ENCODE measurements around the gene UFSP1. TPM values are rescaled to one million over a fixed set of nuclear protein-coding genes. Genes with fewer than 3 reads are reported as not detected.
"Not testable (repeated sequence)": the region's sequence is repeated elsewhere in the genome, so short reads cannot be mapped to it uniquely, and the experiment has no call there.

The UFSP1 gene
- total RNA-seq, 1 donor from 2014 or later, result 1.6 TPM

GRCh38 chr7:100859856-100860255 is 29.7 kb downstream of the UFSP1 start:
- TF ChIP-seq CTCF (IDR thresholded peaks at IDR 0.05; ENCODE audit: insufficient read depth, low read length, poor library complexity, severe bottlenecking), result no peak
- Histone ChIP-seq H3K36me3 (ENCODE audit: control insufficient read depth, insufficient read depth, low read length) (no peaks in the 10 kb centered on the region), H3K4me3 (ENCODE audit: low read depth, low read length) (no peak overlapping the region), H3K27me3 (ENCODE audit: control insufficient read depth, insufficient read depth, low read length) (no peaks in the 10 kb centered on the region)
- no peak for DNase-seq (ENCODE audit: low read depth)

GRCh38 chr7:100856871-100857282 is 32.6 kb downstream of the UFSP1 start:
- no peaks in the 10 kb centered on the region for H3K27me3 ChIP-seq (ENCODE audit: control insufficient read depth, insufficient read depth, low read length)
- no peak for TF ChIP-seq CTCF (IDR thresholded peaks at IDR 0.05; ENCODE audit: insufficient read depth, low read length, poor library complexity, severe bottlenecking)
- DNase-seq (ENCODE audit: low read depth), result no peak

GRCh38 chr7:100855515-100855914 is 34.0 kb downstream of the UFSP1 start:
- no peaks in the 10 kb centered on the region for H3K36me3 ChIP-seq (ENCODE audit: control insufficient read depth, insufficient read depth, low read length)
- no peak for DNase-seq (ENCODE audit: low read depth)
- H3K4me3 ChIP-seq (ENCODE audit: low read depth, low read length), result no peak overlapping the region
- no peak for TF ChIP-seq CTCF (IDR thresholded peaks at IDR 0.05; ENCODE audit: insufficient read depth, low read length, poor library complexity, severe bottlenecking)
- H3K27me3 ChIP-seq (ENCODE audit: control insufficient read depth, insufficient read depth, low read length), result no peaks in the 10 kb centered on the region

More at GRCh38 chr7:100856871-100857282, 32.6 kb downstream of the UFSP1 start:
- H3K36me3 ChIP-seq (ENCODE audit: control insufficient read depth, insufficient read depth, low read length), result no peaks in the 10 kb centered on the region
- H3K4me3 ChIP-seq (ENCODE audit: low read depth, low read length), result no peak overlapping the region

GRCh38 chr7:100854899-100855298 is 34.6 kb downstream of the UFSP1 start:
- not testable (repeated sequence) for H3K36me3 ChIP-seq (ENCODE audit: control insufficient read depth, insufficient read depth, low read length); H3K4me3 ChIP-seq (ENCODE audit: low read depth, low read length); H3K27me3 ChIP-seq (ENCODE audit: control insufficient read depth, insufficient read depth, low read length); DNase-seq (ENCODE audit: low read depth)

- TF ChIP-seq CTCF (IDR thresholded peaks at IDR 0.05; ENCODE audit: insufficient read depth, low read length, poor library complexity, severe bottlenecking), result no peak
- Histone ChIP-seq H3K4me3 (ENCODE audit: low read depth, low read length) (no peak overlapping the region), H3K27me3 (ENCODE audit: control insufficient read depth, insufficient read depth, low read length) (no peaks in the 10 kb centered on the region), H3K36me3 (ENCODE audit: control insufficient read depth, insufficient read depth, low read length) (no peaks in the 10 kb centered on the region)
- no peak for DNase-seq (ENCODE audit: low read depth)
These were observed 35.2 kb downstream of the UFSP1 start for GRCh38 chr7:100854146-100854895.

- DNase-seq (ENCODE audit: low read depth), result no peak
- no peaks in the 10 kb centered on the region for H3K27me3 ChIP-seq (ENCODE audit: control insufficient read depth, insufficient read depth, low read length)
- TF ChIP-seq CTCF (IDR thresholded peaks at IDR 0.05; ENCODE audit: insufficient read depth, low read length, poor library complexity, severe bottlenecking), result peak; percentile 97
- H3K36me3 ChIP-seq (ENCODE audit: control insufficient read depth, insufficient read depth, low read length), result no peaks in the 10 kb centered on the region
- peak within 1 kb of the TSS; percentile 70 for H3K4me3 ChIP-seq (ENCODE audit: low read depth, low read length)
These were observed 37.3 kb downstream of the UFSP1 start, which contains the start of gene SLC12A9 for GRCh38 chr7:100852048-100852872. TSS of gene SLC12A9 (plus strand) at chr7:100852713. CDS start at chr7:100854198, 1,485 bp downstream.

All from kidney epithelial cell (primary cell).